Measurements from ENCODE around the gene NRAP.

DNA sequence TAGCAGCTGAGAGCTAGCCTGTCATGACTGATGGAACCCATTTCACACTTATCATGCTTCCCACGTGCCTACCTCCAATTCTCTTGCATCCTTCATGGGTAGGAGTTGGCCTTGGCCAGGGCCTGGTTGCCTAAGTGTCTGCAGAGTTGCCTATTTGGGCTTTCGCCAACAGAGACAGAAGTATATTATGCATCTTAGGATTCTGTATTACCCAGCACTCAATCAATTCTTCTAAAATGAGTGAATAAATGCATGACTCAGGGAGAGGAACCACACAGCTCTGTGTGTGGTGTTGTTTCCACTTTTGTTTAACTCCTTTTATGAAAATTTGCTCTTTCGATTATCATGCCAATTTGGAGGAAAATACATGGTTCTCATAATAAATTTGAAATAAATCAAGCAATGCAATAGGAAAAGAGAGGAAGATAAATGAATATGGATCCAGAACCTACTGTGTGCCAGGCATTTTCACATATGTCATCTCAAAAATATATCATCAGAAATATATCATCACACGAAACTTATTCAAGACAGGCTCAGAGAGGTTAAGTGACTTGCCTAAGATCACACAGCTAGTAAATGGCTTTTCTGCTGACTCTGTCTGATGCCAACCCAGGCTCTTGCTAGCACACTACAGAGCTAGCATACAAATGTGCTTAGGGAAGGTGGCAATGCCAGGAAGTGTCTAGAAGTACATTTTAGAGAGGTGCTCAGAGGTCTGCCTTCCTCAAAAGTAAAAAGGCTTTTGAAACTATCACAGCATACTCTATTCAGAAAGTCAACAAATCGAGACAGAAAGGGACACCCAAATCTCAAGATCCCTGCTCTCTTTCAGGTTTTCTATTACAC is 120.5 kb downstream of the NRAP start:
- no peak for TF ChIP-seq POLR2AphosphoS5 (IDR thresholded peaks at IDR 0.05)
- no peak for TF ChIP-seq CTCF (IDR thresholded peaks at IDR 0.05)

Measured in suprapubic skin (tissue), 3 donors.